ENCODE results near the gene MAN2B2. TPM values are rescaled to one million over a fixed set of nuclear protein-coding genes. Genes with fewer than 3 reads are reported as not detected.

Gene MAN2B2
- total and polyA plus RNA-seq, 2 of the 4 experiments (the other 2 are of a cell fraction), result 13.4 to 34.1 TPM

GRCh38 chr4:6556263-6556662, 18.7 kb upstream of the MAN2B2 start:
- Histone ChIP-seq H3K4me2 (ENCODE audit: low read depth, low read length) (no peak overlapping the region), H3K4me1 (ENCODE audit: control insufficient read depth, insufficient read depth, low read length) (no peaks in the 10 kb centered on the region), H2BK5ac (ENCODE audit: low read depth, low read length, poor library complexity, severe bottlenecking) (no peak overlapping the region), H3K56ac (ENCODE audit: extremely low read depth, insufficient read depth, low read length) (no peak overlapping the region), H3K4ac (ENCODE audit: low read depth, low read length) (no peak overlapping the region), H2AK5ac (ENCODE audit: low read depth, low read length) (no peak overlapping the region), H3K27me3 (ENCODE audit: control insufficient read depth, insufficient read depth, low read length) (peaks cover 54% of the 10 kb centered on the region), H3K23ac (ENCODE audit: low read depth, low read length) (no peak overlapping the region), H2AK9ac (replicated peaks; ENCODE audit: low read depth, low read length, poor library complexity) (no peak overlapping the region), H4K5ac (ENCODE audit: low read depth, low read length) (no peak overlapping the region), H3K79me1 (ENCODE audit: low read depth in 1 of 2, low read length in 2 of 2) (no peaks in the 10 kb centered on the region), H3K18ac (ENCODE audit: low read depth, low read length) (no peak overlapping the region), H2BK120ac (ENCODE audit: low read depth, low read length) (no peak overlapping the region), H3K9me1 (ENCODE audit: insufficient read depth, low read length) (no peaks in the 10 kb centered on the region), H4K91ac (ENCODE audit: insufficient read depth, low read depth, low read length) (no peak overlapping the region), H2BK20ac (ENCODE audit: low read depth, low read length) (no peak overlapping the region), H2AFZ (replicated peaks; ENCODE audit: low read length, poor library complexity) (no peak overlapping the region), H3K36me3 (ENCODE audit: control insufficient read depth, insufficient read depth, low read length) (no peaks in the 10 kb centered on the region), H4K20me1 (ENCODE audit: insufficient read depth, low read length) (no peaks in the 10 kb centered on the region), H3K27ac (ENCODE audit: insufficient read depth, low read length) (no peak overlapping the region), H4K8ac (ENCODE audit: low read depth in 2 of 2, low read length in 2 of 2) (no peak overlapping the region), H3K9me3 (ENCODE audit: control insufficient read depth, insufficient read depth, low read length) (peaks cover 3% of the 10 kb centered on the region), H3K9ac (ENCODE audit: low read depth, low read length) (no peak overlapping the region), H3K4me3 (ENCODE audit: insufficient read depth, low read depth, low read length) (no peak overlapping the region), H2BK15ac (ENCODE audit: low read depth, low read length) (no peak overlapping the region), H3K14ac (replicated peaks; ENCODE audit: low read depth, low read length) (no peak overlapping the region)
- WGBS, 2 experiments (ENCODE audit: extremely low coverage in 2 of 2, insufficient read length in 1 of 2), result 72% methylated on average over 6 of the region's 6 CpGs; no CpG with 5 or more reads in 1 of the 2 experiments
- intact Hi-C loops (cut with micrococcal nuclease) (no loop called here), dilution Hi-C loops (cut with HindIII; ENCODE audit: low sequenced_read_pairs, unreplicated experiment) (no loop called here), in situ Hi-C loops (cut with MboI; ENCODE audit: low sequenced_read_pairs) (no loop called here)
- BruUV-seq (replicated peaks), result no TSS peak
- ChIA-PET POLR2A (ENCODE audit: unreplicated experiment) (no interaction called here), CTCF (no interaction called here)
- no peak for DNase-seq
- no peak for TF ChIP-seq BHLHE40 (IDR thresholded peaks at IDR 0.05; ENCODE audit: low read depth, low read length)
- no peak for TF ChIP-seq POLR2A (IDR thresholded peaks at IDR 0.05; ENCODE audit: low read depth, low read length)
- TF ChIP-seq MXI1 (IDR thresholded peaks at IDR 0.05; ENCODE audit: borderline replicate concordance, low read depth, low read length), result no peak
- no peak for TF ChIP-seq CEBPB (IDR thresholded peaks at IDR 0.05; ENCODE audit: low read depth, low read length)
- no peak for TF ChIP-seq FOS (IDR thresholded peaks at IDR 0.05; ENCODE audit: low read depth, low read length)
- no peak for TF ChIP-seq RCOR1 (IDR thresholded peaks at IDR 0.05; ENCODE audit: insufficient replicate concordance, low read length)
- no peak for TF ChIP-seq ELK1 (IDR thresholded peaks at IDR 0.05; ENCODE audit: borderline replicate concordance, low read depth, low read length)
- TF ChIP-seq RAD21 (IDR thresholded peaks at IDR 0.05; ENCODE audit: low read length), result no peak
- TF ChIP-seq CTCF (conservative IDR thresholded peaks at IDR 0.05; ENCODE audit: low read depth, low read length), result no peak
- TF ChIP-seq USF2 (IDR thresholded peaks at IDR 0.05; ENCODE audit: low read depth, low read length), result no peak
- TF ChIP-seq SMC3 (IDR thresholded peaks at IDR 0.05; ENCODE audit: low read depth, low read length), result no peak
- TF ChIP-seq CHD1 (IDR thresholded peaks at IDR 0.05; ENCODE audit: low read depth, low read length), result no peak
- TF ChIP-seq NFE2L2 (IDR thresholded peaks at IDR 0.05; ENCODE audit: low read depth, low read length), result no peak
- no peak for ATAC-seq (ENCODE audit: low read depth)

Measured in IMR-90 (cell line).